B cell (primary cell): ENCODE data around the gene FKBP1A.

ENCODE experiments used
- EZH2 ChIP-seq: IDR thresholded peaks from 2 replicates; pipeline ENCODE4 v1.6.1; 2012; ENCODE audit warnings: borderline replicate concordance, low read depth, mild to moderate bottlenecking, moderate library complexity, low read length; ENCODE audit not compliant: insufficient read depth, poor library complexity, severe bottlenecking
- TF ChIP-seq, protein P1 (sequence below): fragments of 200-600 bp; IDR thresholded peaks from one replicate; pipeline ENCODE4 v1.8.0; 2022; ENCODE audit warnings: antibody characterized with exemption, mild to moderate bottlenecking

GRCh38 chr20:1330075-1330830 is 62.6 kb downstream of the FKBP1A start:
- no peak for TF ChIP-seq EZH2
- TF ChIP-seq, protein P1, sequence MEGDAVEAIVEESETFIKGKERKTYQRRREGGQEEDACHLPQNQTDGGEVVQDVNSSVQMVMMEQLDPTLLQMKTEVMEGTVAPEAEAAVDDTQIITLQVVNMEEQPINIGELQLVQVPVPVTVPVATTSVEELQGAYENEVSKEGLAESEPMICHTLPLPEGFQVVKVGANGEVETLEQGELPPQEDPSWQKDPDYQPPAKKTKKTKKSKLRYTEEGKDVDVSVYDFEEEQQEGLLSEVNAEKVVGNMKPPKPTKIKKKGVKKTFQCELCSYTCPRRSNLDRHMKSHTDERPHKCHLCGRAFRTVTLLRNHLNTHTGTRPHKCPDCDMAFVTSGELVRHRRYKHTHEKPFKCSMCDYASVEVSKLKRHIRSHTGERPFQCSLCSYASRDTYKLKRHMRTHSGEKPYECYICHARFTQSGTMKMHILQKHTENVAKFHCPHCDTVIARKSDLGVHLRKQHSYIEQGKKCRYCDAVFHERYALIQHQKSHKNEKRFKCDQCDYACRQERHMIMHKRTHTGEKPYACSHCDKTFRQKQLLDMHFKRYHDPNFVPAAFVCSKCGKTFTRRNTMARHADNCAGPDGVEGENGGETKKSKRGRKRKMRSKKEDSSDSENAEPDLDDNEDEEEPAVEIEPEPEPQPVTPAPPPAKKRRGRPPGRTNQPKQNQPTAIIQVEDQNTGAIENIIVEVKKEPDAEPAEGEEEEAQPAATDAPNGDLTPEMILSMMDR, result no peak
